NB4 (cell line): ENCODE measurements around the gene STXBP2.

Source experiments
- CTCF ChIP-seq: IDR thresholded peaks from one replicate; pipeline ENCODE4 v1.5.1; 2012; ENCODE audit warnings: low read depth, low read length
- POLR2A ChIP-seq: IDR thresholded peaks from 2 replicates; pipeline ENCODE4 v1.6.1; 2011; ENCODE audit warnings: mild to moderate bottlenecking; ENCODE audit not compliant: insufficient read length; ENCODE audit errors: extremely low read depth

GRCh38 chr19:7590256-7590655 is 46.7 kb upstream of the STXBP2 start:
- no peak for TF ChIP-seq CTCF
- TF ChIP-seq POLR2A = no peak
